Epidermal melanocyte (primary cell): ENCODE results near the gene RIT1.
A peak's percentile ranks its signal among the peaks of the same experiment; 100 is the strongest.

ENCODE experiments used
- DNase-seq: peaks from one replicate; pipeline ENCODE4 v3.0.0; 2011; ENCODE audit warnings: low spot score; ENCODE audit not compliant: insufficient read length

The RIT1 gene

DNA sequence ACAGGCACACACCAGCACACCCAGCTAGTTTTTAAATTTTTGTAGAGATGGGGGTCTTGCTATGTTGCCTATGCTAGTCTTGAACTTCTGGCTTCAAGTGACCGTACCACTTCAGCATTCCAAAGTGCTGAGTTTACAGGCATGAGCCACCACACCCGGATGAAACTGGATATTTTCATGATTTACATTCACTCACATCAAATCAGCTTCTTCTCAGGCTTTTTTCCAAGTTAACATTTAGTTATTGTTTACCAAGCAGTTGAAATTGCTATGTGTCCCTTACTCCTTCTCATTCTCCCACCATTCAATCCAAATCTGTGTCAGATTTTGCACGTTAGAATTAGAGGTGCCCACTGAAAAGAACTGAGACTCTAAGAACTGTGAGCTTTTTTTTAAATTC, 18.4 kb downstream of the RIT1 start:
- no peak for DNase-seq

DNA sequence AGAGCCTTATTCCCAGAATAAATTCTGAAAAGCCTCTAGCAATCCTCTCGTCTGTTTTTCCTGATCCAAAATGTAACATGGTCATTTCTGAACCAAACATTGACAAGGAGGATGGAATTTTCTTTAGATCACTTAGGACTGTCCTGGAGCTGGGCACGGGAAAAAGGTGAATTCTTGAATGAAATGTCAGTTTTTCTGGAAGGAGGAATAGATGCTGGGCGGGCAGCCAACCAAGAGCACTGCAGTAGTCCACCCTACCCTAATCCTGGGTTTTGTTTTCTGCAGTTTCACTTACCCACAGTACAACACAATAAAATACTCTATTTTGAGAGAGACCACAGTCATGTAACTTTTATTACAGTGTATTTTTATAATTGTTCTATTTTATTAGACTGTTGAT, 20.9 kb downstream of the RIT1 start:
- DNase-seq = no peak

DNA sequence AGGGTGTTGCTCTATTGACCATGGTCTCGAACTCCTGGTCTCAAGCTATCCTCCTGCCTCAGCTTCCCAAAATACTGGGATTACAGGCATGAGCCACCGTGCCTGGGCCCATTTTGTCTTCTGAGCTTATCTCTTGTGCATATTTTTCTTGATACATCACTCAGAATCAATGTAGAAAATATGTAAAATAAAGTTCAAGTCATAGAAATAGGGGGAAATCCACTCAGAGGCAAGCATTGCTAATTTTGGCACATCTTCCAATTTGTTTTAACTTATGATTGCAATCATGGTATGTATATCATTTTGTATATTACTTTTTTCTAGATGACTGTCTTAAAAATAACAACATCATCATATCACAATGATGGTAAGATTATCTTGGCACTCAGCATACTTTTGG, 21.6 kb downstream of the RIT1 start:
- no peak for DNase-seq

DNA sequence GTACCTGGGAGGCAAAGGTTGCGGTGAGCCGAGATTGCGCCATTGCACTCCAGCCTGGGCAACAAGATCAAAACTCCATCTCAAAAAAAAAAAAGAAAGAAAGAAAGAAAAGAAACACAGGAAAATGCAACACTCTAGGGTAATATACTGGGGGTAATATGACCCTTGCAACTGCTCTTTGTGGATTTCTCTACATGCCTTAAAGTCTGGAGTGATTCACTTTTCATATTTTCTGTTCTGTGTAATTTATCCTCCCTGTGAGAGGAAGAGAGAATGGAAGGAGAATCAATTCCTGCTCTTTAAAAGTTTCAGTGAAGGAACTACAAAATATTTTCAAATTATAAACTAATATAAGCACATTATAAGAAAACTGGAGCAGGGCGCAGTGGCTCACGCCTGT, 22.7 kb downstream of the RIT1 start:
- DNase-seq = no peak

DNA sequence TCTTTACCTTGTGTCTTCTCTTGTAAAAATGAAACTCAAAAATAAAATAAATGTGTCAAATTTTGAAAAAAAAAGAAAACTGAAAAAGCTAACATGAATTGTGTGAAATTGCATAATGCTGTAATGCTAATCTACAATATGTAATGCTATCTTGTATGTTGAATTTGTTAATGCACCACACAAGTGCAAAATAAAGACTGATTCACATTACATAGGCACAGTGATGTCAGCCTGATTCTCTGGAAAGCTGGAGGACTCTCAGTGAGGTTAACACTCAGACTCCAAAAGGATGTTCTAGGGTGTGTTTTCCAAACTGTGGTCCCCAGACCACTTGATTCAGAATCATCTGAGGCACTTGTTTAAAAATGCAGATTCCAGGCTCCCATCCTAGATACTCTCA, 26.2 kb downstream of the RIT1 start:
- no peak for DNase-seq

DNA sequence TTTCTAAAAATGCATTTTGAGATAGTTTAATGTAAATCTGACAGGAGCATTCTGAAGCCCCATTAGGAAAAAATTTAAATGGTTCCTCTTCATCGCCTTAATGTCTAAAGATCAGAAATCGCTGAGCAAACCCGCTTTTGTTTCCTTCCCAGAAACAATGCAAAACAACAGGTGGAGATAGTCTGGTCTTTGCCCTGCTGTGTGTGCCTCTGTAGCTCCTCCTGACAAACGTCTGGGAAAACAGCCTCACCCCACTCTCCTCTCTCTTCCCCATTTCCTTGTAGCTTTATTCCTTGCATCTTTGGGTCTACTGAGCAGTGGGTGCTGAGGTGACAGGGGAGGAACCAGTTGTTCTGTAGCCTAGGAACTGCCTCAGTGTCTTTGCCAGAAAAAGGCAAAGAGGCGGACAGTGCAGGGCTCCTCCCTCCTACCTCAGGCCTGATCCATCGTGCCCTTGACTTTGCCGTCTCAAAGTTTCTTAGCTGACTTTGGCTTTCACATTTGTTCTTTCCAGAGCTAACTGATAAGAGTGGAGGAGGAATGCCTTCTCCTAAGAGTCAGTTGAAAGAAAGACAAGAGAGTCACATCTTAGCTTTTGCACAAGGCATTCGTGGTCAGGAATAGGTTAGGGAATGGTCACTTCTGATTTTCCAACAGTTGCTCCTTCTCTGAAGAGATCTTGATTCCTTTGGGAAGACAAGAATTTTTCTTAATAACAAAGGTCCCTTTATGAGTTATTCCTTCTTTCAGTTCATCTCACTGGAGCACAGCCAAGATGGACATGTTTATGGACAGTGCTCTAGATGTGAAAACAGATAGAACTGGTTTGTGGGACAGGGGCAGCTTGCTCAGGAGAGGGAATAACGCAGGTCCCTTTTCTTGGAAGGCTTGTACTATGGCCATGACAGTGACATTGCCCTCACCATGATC, 26.9 kb downstream of the RIT1 start:
- DNase-seq = peak; percentile 38

DNA sequence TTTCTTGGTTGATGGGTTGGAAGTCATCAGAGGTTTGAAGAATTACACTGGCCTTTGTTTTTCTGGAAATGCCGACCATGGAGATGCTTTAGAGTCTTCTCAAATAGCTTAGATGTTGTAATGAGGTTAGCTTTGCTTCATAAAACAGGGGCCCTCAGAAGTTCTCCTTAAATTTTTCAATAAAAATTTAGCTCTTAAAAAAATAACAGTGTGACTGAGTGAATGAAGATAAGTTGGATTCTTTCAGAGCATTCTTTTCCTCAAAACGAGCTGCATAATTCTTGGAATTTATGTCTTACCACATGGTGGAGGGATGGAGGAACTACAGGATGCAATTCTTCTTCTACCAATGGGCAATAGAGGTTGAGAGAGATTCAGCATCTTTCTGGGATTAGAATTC, 28.4 kb downstream of the RIT1 start:
- DNase-seq = no peak

DNA sequence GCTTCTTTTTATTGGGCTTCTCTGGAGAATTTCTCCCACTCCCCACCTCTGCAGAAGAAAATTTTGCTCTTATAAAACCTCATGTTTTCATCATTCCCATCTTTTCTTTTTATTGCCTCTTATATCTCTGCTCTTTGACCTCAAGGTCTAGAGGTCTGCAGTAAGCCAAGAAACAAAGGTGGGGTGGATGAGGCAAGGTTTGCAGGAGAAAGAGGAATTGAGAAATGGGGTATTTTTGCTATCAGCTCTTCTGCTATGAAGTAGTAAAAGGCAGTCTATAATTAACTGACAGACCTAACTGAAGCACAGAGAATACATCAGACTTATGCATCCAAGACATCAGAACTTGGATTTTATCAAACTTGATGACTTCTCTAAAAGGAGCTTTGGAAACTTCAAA, 28.9 kb downstream of the RIT1 start:
- DNase-seq = no peak

DNA sequence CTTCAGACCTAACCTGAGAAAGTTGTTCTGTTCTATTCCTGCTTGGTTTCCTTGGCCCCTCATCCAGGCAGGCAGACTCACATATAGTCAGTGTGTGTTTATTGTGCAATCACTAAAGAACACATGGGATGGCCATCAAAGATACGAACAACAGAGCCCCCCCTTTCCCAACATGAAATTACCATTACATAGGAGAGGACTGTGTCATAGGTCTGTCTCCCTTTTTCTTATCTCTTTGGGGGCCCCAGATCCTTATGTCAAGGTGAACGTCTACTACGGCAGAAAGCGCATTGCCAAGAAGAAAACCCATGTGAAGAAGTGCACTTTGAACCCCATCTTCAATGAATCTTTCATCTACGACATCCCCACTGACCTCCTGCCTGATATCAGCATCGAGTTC, 30.2 kb downstream of the RIT1 start:
- no peak for DNase-seq

DNA sequence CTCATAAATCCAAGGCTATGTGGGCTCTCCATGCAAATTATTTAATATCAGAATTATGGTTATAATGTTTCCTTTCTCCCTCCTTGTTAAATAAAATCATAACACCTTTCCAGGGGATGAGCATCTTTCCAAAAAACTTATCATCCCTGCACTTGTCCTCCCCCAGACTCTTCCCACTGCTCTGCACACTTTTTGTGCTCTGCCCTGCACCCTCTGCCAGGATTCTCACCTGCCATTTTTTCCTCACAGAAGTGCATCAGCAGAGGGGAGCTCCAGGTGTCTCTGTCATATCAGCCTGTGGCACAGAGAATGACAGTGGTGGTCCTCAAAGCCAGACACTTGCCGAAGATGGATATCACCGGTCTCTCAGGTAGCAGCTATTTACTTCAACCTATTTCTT, 30.9 kb downstream of the RIT1 start:
- no peak for DNase-seq

DNA sequence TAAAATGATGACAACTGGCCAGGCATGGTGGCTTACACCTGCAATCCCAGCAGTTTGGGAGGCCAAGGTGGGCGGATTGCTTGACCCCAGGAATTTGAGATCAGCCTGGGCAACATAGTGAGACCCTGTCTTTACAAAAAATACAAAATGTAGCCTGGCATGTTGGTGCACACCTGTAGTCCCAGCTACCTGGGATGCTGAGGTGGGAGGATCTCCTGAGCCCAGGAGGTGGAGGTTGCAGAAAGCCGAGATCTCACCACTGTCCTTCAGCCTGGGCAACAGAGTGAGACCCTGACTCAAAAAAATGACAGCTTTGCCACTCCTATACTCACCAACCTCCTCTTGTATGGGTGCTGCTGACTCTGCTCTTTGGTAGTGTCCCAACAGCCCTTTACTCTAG, 33.2 kb downstream of the RIT1 start:
- DNase-seq = no peak

DNA sequence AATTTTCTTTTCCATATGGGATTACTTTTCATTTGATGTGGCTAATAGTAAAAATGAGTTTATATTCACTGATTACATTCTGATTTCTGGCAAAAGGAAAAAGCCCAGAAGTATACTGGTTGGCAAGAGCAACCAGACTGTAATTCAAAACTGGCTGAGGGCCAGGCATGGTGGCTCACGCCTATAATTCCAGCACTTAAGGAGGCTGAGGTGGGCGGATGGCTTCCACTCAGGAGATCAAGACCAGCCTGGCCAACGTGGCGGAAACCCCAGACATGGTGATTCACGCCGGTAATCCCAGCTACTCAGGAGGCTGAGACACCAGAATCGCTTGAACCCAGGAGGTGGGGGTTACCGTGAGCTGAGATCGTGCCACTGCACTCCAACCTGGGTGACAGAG, 37.3 kb downstream of the RIT1 start:
- no peak for DNase-seq

DNA sequence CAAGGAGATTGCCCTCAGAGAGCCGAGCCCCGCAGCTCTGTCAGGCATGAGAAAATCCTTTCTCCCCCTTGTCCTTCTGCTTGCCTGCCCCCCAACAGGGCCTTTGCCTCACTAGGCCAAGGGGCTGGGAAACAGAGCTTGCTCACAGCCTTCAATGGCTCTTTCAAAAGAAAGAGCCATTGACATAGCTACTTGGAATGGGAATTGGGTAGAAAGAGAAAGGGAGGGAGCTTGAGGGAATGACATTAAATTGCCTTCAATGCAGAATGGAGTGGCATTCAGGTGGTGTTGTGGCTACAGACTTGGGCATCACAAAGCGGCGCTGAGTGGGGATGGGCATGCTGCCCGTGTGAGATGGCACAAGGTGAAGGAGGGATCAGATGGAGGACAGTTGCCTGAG, 38.6 kb downstream of the RIT1 start:
- DNase-seq = no peak

DNA sequence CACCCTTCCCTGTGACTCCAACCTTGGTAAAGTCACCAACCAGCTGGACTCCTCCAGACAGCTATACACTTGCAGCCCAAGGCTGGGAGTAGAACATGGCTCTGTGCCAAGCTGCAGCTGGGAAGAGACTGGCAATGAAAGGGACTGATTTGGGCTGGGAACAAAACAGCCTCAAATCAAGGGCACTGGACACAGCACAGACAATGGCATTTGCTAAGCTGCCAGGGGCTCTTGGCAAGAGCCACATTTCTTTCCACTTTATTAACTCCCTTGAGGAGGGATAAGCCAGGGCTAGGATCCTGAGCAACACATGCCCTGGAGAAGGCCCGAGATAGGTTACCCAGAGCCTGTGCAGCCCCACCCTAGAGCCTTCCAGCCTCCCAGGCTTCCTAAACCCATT, 39.8 kb downstream of the RIT1 start:
- DNase-seq = peak; percentile 37

DNA sequence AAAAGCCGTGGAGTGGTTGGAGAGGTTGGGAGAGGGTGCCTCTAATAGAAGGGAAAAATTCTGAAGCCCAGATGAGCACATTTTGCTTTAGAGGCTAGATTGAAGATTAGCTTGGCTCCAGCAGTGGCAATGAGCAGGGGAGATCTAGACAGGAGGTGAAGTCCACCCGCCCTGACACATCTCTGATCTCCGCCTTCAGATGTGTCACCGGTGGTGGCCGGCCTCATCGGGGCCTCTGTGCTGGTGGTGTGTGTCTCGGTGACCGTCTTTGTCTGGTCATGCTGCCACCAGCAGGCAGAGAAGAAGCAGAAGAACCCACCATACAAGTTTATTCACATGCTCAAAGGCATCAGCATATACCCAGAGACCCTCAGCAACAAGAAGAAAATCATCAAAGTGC, 43.4 kb downstream of the RIT1 start:
- DNase-seq = no peak

DNA sequence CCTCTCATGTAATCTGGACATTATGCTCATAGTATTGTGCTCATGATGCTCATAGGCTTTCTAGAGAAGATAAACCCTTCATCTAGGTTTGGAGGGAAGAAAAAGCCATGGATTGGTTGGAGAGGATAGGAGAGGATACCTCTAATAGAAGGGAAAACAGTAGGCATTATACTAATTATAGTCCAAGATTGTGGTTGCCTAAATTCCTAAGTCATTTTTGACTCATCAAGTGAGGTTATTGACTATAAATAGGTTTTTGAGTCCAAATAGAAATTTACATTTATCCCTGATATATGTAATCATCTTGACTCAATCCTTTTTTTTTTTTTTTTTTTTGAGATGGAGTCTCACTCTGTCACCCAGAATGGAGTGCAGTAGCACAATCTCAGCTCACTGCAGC, 46.8 kb downstream of the RIT1 start:
- DNase-seq = no peak

DNA sequence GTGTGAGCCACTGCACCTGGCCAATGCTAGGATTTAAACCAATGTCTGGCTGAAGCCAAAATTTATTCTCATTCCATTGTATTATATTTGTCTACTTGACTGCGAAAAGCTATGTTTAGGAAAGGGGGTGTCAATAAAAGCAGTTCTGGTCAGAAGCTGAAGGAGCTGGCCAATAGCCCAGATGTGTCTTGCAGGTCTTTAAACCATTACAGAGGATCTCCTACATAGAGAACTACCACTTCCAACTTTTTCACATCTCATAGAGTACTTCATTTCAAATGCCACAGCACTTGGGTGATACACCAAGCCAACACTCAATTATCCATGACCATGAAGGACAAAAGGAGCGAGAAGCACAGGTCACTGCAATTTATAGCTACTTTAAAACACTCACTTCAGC, 49.3 kb downstream of the RIT1 start:
- DNase-seq = no peak

DNA sequence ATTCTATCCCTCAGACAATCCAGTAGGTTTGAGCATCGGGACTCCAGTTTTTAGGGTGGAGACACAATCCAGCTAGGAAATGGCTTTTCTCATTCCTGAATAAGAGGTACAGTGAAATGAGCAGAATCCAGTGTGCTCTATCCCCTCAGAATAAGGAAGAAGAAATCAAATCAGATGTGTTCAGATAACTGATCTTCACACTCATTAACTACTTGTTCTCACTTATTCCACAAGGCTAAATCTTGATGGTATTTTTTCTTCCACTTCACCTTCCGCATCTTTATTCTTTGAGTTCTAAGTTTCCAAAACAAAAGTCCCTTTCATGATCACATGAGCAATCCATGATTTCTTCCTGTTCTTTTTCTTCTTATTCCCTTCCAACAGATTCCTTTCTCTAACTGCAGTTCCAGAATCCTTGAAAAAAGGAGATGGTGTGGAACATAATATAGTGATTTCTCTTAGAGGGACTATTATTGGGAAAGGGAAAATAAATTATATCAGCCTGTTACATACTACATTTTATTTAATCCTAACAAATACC, 50.1 kb downstream of the RIT1 start:
- DNase-seq = no peak

DNA sequence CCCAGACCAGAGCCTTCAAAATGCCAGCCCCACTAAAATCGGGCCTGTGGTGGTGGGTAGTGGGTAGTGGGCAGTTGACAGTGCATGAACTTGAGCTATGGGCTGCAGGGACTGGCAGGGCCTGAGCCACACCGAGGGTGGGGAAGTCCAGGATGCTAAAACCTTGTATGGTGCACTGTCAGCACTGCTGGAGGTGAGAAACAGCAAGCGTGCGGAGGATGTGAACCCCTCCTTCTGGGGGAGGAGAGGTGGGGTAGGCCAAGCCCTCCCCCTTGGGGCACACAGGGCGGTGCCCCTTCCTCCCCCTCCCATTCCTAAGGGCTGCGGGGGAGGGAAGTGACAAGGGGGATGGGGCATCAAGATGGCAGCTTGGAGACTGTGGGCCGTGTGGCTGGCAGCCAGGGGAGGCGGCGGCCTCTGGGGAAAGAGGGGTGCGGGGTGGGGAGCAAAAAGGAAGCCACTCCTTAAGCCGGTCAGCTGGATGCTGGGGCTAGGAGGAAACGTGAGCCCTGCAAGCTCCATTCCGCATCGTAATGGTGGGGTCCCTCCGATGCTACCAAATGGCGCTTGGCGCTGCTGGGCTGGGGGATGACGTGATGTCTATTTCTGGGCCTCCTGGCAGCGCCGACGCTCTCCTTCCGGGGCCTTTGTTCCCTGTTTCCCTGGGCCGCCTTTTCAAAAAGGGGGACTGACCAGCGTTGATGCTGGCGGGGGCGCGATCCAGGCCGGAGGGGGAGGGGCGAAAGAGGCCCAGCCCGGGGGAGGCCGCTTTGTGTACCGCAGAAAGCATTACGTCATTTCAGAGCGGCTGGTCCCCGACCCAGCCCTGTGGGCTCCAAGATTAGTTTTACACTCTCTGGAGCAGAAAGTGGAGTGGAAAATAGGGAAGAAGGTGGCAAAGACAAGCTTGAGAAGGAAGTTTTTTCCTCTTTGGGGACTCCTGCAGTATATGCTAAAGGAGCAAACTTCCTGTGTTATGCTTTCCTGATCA, 51.0 kb downstream of the RIT1 start:
- peak; percentile 44 for DNase-seq

DNA sequence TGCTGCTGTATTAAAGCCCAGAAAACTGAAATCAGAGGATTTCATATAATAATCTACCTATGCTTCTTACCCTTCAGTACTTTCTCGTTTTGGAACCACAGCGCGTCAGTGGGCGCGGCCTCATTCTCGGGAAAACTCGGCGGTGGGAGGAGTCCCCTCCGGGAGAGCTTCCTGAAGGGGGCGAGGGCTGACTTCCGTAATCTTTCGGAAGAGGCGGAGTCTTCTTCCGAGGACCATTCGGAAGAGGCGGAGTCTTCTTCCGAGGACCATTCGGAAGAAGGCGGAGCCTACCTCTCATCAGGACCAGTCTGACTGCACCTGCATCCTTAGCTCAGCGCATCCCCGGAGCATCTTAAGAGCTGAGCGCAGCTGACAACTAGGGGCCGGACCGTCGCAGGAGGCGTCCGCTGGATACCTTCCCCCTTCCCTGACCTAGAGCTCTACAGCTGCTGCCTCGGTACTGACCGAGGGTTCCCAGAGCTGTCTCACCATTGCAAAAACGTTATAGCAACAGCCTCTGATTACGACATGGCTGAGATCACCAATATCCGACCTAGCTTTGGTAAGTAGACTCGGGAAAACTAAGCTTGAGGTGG, 51.8 kb downstream of the RIT1 start, which contains the start of gene SYT11:
Gene SYT11 (plus strand): TSS at position 334 of the 596 bp plus-strand sequence. CDS start 195 bp downstream, at position 529.
- peak; percentile 82 for DNase-seq

DNA sequence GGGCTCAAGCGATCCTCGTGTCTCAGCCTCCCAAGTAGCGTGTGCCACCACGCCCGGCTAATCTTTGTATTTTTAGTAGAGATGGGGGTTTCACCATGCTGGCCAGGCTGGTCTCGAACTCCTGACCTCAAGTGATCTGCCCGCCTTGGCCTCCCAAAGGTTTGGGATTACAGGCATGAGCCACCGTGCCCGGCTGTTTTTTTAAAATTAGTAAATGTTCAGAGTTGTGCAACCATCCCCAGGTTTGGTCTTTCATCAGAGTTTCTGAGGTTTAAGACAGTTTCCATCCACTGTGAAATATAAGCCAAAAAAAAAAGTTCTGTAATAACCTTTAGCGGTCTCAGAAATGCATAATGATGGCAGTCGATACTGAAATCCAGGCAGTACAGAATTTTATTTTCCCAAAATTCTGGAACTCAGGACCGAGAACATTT, 52.3 kb downstream of the RIT1 start:
- DNase-seq = no peak
